MM.1S (cell line): ENCODE data around the gene BCL2L1.

Experiments used
- DNase-seq: peaks from one replicate; pipeline ENCODE4 v3.0.0-alpha.2; 2015
- H2AFZ ChIP-seq: fragments of 300-600 bp; sonication (generic); 2 replicates; pipeline ENCODE4 v1.6.0; 2016; ENCODE audit warnings: antibody characterized with exemption, low read length
- H3F3A ChIP-seq: fragments of 300-600 bp; sonication (generic); 2 replicates; pipeline ENCODE4 v1.6.1; 2016; ENCODE audit warnings: mild to moderate bottlenecking, antibody characterized with exemption, low read length, moderate library complexity, mixed read lengths; ENCODE audit not compliant: insufficient read depth
- H3K27ac ChIP-seq: fragments of 300-600 bp; sonication (generic); 2 replicates; pipeline ENCODE4 v1.5.1; 2016; ENCODE audit warnings: mild to moderate bottlenecking, low read length
- H3K27me3 ChIP-seq: fragments of 300-600 bp; sonication (generic); replicated peaks from 2 replicates; pipeline ENCODE4 v1.6.0; 2016; ENCODE audit warnings: low read length; ENCODE audit not compliant: insufficient read depth
- H3K36me3 ChIP-seq: fragments of 300-600 bp; sonication (generic); replicated peaks from 2 replicates; pipeline ENCODE4 v1.6.1; 2016; ENCODE audit warnings: mild to moderate bottlenecking, low read length, mixed read lengths; ENCODE audit not compliant: insufficient read depth
- H3K4me1 ChIP-seq: fragments of 300-600 bp; sonication (generic); 2 replicates; pipeline ENCODE4 v1.6.1; 2016; ENCODE audit warnings: low read length, mixed read lengths
- H3K4me2 ChIP-seq: fragments of 300-600 bp; sonication (generic); 2 replicates; pipeline ENCODE4 v1.6.0; 2016; ENCODE audit warnings: low read depth, low read length
- H3K4me3 ChIP-seq: fragments of 300-600 bp; sonication (generic); 2 replicates; pipeline ENCODE4 v1.5.1; 2016; ENCODE audit warnings: low read length, mixed read lengths
- H3K79me2 ChIP-seq: fragments of 300-600 bp; sonication (generic); 2 replicates; pipeline ENCODE4 v1.6.1; 2016; ENCODE audit warnings: mixed run types, low read length, mixed read lengths
- H3K9ac ChIP-seq: fragments of 300-600 bp; sonication (generic); 2 replicates; pipeline ENCODE4 v1.6.1; 2016; ENCODE audit warnings: low read length, mixed read lengths
- H3K9me2 ChIP-seq: fragments of 300-600 bp; sonication (generic); replicated peaks from 2 replicates; pipeline ENCODE4 v1.6.1; 2016; ENCODE audit warnings: mild to moderate bottlenecking, low read length, mixed read lengths; ENCODE audit not compliant: insufficient read depth
- H3K9me3 ChIP-seq: fragments of 300-600 bp; sonication (generic); replicated peaks from 2 replicates; pipeline ENCODE4 v1.6.1; 2016; ENCODE audit warnings: mild to moderate bottlenecking, low read length, mixed read lengths; ENCODE audit not compliant: insufficient read depth
- H4K20me1 ChIP-seq: fragments of 300-600 bp; sonication (generic); 2 replicates; pipeline ENCODE4 v1.6.1; 2016; ENCODE audit warnings: mild to moderate bottlenecking, low read length, moderate library complexity, mixed read lengths; ENCODE audit not compliant: insufficient read depth
- EZH2 ChIP-seq: fragments of 300-600 bp; sonication (generic); optimal IDR thresholded peaks from 2 replicates; pipeline ENCODE3; 2017; ENCODE audit warnings: low read depth, mild to moderate bottlenecking, antibody characterized with exemption, low read length, mixed read lengths
- EZH2phosphoT487 ChIP-seq: fragments of 300-600 bp; sonication (generic); IDR thresholded peaks from 2 replicates; pipeline ENCODE4 v1.6.1; 2018; ENCODE audit warnings: antibody characterized with exemption, low read length
- TF ChIP-seq, protein P1 (sequence below): fragments of 300-600 bp; sonication (generic); IDR thresholded peaks from 2 replicates; pipeline ENCODE4 v1.5.1; 2016; ENCODE audit warnings: antibody characterized with exemption, low read length, mixed read lengths

The BCL2L1 gene

DNA sequence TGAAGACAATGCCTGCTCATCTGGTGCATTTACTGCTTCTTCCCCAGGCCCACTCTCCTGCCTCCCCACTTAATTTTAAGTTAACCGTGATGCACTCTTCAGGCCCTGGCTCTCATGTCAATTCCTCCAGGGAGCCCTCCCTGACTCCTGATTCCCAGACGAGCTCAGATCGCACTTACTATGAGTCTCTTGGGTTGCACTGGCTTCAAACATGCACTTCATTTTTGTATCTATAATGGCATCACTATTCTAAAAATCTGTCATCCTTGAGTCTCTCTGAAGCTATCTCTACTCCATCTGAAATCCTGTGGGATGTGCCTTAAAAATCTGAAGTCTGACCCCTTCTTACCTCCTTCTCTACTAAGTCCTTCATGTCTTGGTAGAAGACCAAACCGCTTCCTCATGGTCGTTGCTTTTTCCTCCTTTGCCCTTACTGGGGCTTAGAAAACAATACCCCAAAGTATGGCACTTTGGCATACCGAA lies 60.3 kb downstream of the BCL2L1 start:
- no peak for TF ChIP-seq EZH2phosphoT487
- no peak for TF ChIP-seq EZH2
- Histone ChIP-seq H3F3A (peaks cover 50% of the 10 kb centered on the region), H4K20me1 (no peaks in the 10 kb centered on the region), H3K79me2 (peaks cover 44% of the 10 kb centered on the region), H3K4me3 (0 out of 2 replicates have a peak overlapping the region, but pooled peaks have one; percentile 5), H3K27me3 (no peaks in the 10 kb centered on the region), H3K36me3 (peaks cover 14% of the 10 kb centered on the region), H3K4me2 (peak overlapping the region; percentile 57), H3K4me1 (peaks cover 47% of the 10 kb centered on the region), H3K9me2 (no peaks in the 10 kb centered on the region), H3K9ac (no peak overlapping the region; the same call in 1 of the 2 replicates), H3K27ac (peak overlapping the region; percentile 52; the same call in 1 of the 2 replicates), H3K9me3 (no peaks in the 10 kb centered on the region), H2AFZ (no peak overlapping the region)
- DNase-seq, result no peak

DNA sequence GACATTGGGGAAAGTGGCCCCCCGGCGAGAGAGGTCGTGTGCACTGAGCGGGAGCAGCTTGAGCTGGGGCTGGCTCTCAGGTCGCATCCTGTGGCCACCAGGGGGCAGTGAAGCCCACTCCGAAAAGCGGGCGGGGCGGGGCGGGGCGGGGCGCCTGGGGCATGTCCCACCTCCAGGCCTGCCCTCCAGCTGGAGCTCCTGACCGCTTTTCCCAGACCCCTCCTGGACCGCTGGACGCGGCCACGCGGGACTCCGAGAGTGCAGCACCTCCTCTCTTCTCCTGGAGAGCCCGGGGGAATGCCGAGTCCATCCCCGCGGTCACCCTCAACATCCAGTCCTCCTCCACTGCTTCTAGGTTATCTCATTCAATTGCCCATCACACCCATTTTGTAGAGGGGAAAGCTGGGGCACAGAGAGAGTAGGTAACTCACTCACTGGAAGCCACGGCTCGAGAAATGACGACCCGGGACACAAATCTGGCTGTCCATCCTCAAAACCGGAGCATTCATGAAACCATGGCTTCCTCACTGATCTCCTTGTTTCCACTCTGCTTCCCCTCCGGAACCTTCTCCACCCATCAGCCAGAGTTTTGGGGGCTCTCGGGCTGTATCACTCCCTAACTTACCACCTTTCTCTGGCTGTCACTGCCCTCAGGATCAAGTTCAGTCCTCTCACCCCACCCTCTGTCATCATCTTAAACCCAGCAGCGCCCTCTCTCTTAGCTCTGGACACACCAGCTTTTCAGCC lies 60.9 kb downstream of the BCL2L1 start:
- Histone ChIP-seq H3K9ac (no peak overlapping the region; the same call in 1 of the 2 replicates), H3K4me2 (peak overlapping the region; percentile 57; the same call in 1 of the 2 replicates), H3K4me1 (peaks cover 46% of the 10 kb centered on the region), H3K27me3 (no peaks in the 10 kb centered on the region), H2AFZ (no peak overlapping the region), H3K9me2 (no peaks in the 10 kb centered on the region), H3K4me3 (peak overlapping the region; percentile 23; the same call in 1 of the 2 replicates), H3K27ac (peak overlapping the region; percentile 52; the same call in 1 of the 2 replicates), H4K20me1 (no peaks in the 10 kb centered on the region), H3F3A (peaks cover 49% of the 10 kb centered on the region), H3K79me2 (peaks cover 38% of the 10 kb centered on the region), H3K36me3 (peaks cover 14% of the 10 kb centered on the region), H3K9me3 (no peaks in the 10 kb centered on the region)
- DNase-seq, result peak; percentile 73
- TF ChIP-seq EZH2, result no peak
- TF ChIP-seq, protein P1, sequence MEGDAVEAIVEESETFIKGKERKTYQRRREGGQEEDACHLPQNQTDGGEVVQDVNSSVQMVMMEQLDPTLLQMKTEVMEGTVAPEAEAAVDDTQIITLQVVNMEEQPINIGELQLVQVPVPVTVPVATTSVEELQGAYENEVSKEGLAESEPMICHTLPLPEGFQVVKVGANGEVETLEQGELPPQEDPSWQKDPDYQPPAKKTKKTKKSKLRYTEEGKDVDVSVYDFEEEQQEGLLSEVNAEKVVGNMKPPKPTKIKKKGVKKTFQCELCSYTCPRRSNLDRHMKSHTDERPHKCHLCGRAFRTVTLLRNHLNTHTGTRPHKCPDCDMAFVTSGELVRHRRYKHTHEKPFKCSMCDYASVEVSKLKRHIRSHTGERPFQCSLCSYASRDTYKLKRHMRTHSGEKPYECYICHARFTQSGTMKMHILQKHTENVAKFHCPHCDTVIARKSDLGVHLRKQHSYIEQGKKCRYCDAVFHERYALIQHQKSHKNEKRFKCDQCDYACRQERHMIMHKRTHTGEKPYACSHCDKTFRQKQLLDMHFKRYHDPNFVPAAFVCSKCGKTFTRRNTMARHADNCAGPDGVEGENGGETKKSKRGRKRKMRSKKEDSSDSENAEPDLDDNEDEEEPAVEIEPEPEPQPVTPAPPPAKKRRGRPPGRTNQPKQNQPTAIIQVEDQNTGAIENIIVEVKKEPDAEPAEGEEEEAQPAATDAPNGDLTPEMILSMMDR, result peak; percentile 47

DNA sequence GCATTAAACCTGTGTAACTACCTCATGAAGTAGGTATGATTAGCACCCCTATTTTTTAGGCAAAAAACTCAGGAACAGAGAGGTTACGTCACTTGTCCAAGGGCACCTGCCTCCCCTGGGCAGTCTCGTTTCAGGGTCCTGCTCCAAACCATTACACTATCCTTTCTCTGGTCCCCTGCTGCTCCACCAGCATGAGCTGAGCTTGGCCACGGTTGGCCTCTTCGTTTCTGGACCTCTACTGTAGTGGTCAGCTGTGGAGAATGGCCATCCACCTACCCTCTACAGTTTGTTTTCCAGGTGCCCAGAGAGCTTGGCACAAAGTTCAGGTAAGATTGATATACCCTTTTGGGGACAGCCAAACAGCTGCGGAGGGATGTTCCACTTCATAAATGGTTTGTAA lies 68.1 kb downstream of the BCL2L1 start:
- Histone ChIP-seq H3K79me2 (no peaks in the 10 kb centered on the region), H3K36me3 (no peaks in the 10 kb centered on the region), H2AFZ (no peak overlapping the region), H3K27me3 (no peaks in the 10 kb centered on the region), H3F3A (0 out of 2 replicates have a peak, but pooled peaks cover 6% of the 10 kb centered on the region), H3K27ac (no peak overlapping the region), H3K9me3 (no peaks in the 10 kb centered on the region), H3K9me2 (no peaks in the 10 kb centered on the region), H3K9ac (no peak overlapping the region), H3K4me2 (no peak overlapping the region), H3K4me3 (no peak overlapping the region), H3K4me1 (no peaks in the 10 kb centered on the region), H4K20me1 (no peaks in the 10 kb centered on the region)
- DNase-seq, result no peak
- TF ChIP-seq, protein P1, result no peak
- no peak for TF ChIP-seq EZH2
- no peak for TF ChIP-seq EZH2phosphoT487
